ENCODE results near the gene ZNF787.

- no peak for TF ChIP-seq CTCF (IDR thresholded peaks at IDR 0.05; ENCODE audit: low read length)
- no peak for TF ChIP-seq EZH2 (IDR thresholded peaks at IDR 0.05; ENCODE audit: borderline replicate concordance, low read length)
These were observed 33.2 kb downstream of the ZNF787 start for GRCh38 chr19:56087647-56088496.

Data from OCI-LY1 (cell line).